HL-60 (cell line): ENCODE data around the gene CD81.

Source experiments
- DNase-seq, 2 experiments: peaks; one replicate each; pipeline ENCODE4 v3.0.0-alpha.2; 2010 to 2020; ENCODE audit warnings: low read depth in 1 of 2, low spot score in 1 of 2
- H3K27ac ChIP-seq: fragments of 250-450 bp; sonication (Bioruptor Pico); replicated peaks from 2 replicates; pipeline ENCODE4 v1.5.1; 2020; ENCODE audit warnings: mild to moderate bottlenecking, moderate library complexity
- H3K27me3 ChIP-seq: fragments of 250-450 bp; sonication (Bioruptor Pico); 2 replicates; pipeline ENCODE4 v1.5.1; 2021; ENCODE audit warnings: mild to moderate bottlenecking, moderate library complexity; ENCODE audit not compliant: insufficient read depth, poor library complexity, severe bottlenecking
- H3K4me3 ChIP-seq: replicated peaks from 2 replicates; pipeline ENCODE4 v1.5.1; 2011; ENCODE audit warnings: mild to moderate bottlenecking, control low read depth, low read length; ENCODE audit not compliant: insufficient read depth
- GABPA ChIP-seq: IDR thresholded peaks from 2 replicates; pipeline ENCODE4 v1.6.1; 2012; ENCODE audit warnings: low read depth
- POLR2AphosphoS5 ChIP-seq: IDR thresholded peaks from 2 replicates; pipeline ENCODE4 v1.6.1; 2012; ENCODE audit warnings: low read depth
- SPI1 ChIP-seq: IDR thresholded peaks from 2 replicates; pipeline ENCODE4 v1.6.1; 2012; ENCODE audit warnings: low read depth, mild to moderate bottlenecking, borderline replicate concordance
- TF ChIP-seq, protein P1 (sequence below): IDR thresholded peaks from 2 replicates; pipeline ENCODE4 v1.6.1; 2012; ENCODE audit warnings: low read depth; ENCODE audit not compliant: insufficient replicate concordance
- TF ChIP-seq, protein P2 (sequence below): IDR thresholded peaks from one replicate; pipeline ENCODE4 v1.5.1; 2011; ENCODE audit warnings: low read length, control low read depth, inconsistent platforms; ENCODE audit not compliant: insufficient read depth

The CD81 gene

DNA sequence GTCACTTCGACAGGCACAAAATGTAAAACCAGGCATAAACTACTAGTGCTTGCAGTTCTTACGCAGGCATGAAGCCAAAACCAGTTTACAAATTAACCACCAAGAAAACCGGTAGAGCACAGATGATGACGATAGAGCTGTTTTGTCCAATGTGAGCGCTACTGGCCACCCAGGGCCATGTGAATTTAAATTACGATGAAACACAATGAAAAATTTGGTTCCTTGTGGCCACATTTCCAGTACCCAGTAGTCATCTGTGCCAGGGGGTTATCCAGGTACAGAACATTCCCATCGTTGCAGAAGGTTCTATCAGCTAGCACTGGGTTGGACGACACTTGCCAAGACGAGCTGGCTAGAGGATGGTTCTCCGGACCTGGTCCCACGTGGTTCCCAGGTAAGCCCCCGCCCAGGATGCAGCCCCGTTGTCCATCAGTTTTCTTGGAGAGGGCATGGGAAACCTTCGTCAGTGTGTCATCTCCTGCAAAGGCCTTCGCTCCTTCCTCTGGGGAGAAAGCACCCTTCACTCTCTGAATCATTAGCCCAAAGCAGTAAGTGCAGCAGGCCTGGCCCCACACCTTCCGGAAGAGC is 1.1 kb upstream of the CD81 start:
- TF ChIP-seq GABPA (no peak), POLR2AphosphoS5 (no peak)
- no peak overlapping the region for H3K4me3 ChIP-seq
- H3K27ac ChIP-seq, result no peak overlapping the region
- H3K27me3 ChIP-seq, result peaks cover 2% of the 10 kb centered on the region
- DNase-seq, result no peak

DNA sequence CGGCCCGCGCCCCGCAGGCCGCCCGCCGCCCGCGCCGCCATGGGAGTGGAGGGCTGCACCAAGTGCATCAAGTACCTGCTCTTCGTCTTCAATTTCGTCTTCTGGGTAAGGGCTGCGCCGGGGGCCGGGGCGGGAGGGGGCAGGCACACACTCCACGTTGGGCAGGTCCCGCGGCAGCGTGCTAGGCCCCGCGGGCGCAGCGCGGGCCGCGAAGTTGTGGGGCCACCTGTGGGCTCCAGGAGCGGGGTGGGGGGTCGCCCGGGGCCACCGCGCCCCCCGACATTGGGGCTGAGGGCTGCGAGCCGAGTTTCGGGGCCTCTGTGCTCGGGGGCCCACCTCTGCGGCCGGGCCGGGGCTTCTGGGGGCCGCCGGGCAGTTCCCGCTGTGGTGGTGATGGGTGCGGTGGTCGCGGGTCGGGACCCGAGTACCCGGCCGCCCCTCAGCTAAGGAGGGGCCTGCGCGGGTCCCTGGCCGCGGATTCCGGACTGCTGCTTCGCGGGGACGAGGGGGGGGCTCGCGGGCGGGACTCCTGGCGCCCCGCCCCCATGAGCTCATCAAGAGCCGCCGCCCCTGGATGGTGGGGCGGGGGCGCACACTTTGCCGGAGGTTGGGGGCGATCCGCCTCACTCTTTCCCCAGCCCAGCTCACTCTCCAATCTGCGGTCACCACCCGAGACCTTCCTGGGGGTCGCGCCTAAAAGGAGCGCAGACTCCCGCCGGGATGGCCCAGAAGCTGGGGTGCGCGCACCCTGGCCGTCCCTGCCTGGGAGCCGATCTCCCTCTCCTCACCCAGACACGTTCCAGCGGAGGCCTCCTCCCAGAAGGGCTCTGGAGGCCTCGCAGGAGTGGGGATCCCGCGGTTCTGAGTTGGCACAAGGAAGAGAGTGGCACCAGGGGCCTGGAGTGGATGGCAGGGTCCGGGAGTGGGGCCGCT is 667 bp downstream of the CD81 start:
- DNase-seq, result no peak
- Histone ChIP-seq H3K27me3 (no peaks in the 10 kb centered on the region), H3K27ac (peak overlapping the region; percentile 50; the same call in 1 of the 2 replicates)

DNA sequence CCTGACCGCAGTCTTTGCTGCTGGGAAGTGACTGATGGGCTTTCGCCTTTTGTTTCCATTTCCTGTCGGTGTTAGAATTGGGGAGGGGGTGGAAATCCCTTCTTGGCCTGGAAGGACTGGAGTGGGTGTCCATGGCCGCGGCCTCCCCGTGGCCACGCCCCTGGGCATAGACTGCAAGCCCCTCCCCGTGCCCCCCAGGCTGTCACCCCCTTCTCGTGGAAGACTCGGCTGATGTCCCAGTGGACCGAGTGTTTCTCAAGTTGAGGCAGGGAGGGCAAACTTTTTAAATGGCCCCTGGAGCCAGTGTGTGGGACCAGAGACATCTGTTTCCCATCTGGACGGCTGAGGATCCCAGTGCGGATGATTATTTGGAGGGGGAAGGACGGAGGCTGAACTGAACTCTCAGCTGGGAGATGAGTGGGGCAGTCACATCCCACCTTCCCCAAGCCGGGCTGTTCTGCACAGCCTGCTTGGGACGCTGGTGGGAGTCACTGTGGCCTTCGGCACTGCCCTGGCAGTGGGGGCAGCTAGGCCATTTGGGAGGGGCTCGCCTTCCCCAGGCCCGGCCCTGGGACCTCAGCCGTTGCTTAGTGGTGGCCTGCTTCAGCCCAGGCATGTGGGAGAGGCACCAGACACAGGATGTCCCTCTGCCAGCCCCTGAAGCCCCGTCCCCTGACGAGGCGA is 1.6 kb downstream of the CD81 start:
- no peak overlapping the region for H3K27ac ChIP-seq
- no peaks in the 10 kb centered on the region for H3K27me3 ChIP-seq
- no peak for DNase-seq
- H3K4me3 ChIP-seq, result peak overlapping the region; percentile 65
- TF ChIP-seq, protein P1, sequence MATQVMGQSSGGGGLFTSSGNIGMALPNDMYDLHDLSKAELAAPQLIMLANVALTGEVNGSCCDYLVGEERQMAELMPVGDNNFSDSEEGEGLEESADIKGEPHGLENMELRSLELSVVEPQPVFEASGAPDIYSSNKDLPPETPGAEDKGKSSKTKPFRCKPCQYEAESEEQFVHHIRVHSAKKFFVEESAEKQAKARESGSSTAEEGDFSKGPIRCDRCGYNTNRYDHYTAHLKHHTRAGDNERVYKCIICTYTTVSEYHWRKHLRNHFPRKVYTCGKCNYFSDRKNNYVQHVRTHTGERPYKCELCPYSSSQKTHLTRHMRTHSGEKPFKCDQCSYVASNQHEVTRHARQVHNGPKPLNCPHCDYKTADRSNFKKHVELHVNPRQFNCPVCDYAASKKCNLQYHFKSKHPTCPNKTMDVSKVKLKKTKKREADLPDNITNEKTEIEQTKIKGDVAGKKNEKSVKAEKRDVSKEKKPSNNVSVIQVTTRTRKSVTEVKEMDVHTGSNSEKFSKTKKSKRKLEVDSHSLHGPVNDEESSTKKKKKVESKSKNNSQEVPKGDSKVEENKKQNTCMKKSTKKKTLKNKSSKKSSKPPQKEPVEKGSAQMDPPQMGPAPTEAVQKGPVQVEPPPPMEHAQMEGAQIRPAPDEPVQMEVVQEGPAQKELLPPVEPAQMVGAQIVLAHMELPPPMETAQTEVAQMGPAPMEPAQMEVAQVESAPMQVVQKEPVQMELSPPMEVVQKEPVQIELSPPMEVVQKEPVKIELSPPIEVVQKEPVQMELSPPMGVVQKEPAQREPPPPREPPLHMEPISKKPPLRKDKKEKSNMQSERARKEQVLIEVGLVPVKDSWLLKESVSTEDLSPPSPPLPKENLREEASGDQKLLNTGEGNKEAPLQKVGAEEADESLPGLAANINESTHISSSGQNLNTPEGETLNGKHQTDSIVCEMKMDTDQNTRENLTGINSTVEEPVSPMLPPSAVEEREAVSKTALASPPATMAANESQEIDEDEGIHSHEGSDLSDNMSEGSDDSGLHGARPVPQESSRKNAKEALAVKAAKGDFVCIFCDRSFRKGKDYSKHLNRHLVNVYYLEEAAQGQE, result no peak
- TF ChIP-seq SPI1 (no peak), POLR2AphosphoS5 (no peak), GABPA (no peak)
- TF ChIP-seq, protein P2, sequence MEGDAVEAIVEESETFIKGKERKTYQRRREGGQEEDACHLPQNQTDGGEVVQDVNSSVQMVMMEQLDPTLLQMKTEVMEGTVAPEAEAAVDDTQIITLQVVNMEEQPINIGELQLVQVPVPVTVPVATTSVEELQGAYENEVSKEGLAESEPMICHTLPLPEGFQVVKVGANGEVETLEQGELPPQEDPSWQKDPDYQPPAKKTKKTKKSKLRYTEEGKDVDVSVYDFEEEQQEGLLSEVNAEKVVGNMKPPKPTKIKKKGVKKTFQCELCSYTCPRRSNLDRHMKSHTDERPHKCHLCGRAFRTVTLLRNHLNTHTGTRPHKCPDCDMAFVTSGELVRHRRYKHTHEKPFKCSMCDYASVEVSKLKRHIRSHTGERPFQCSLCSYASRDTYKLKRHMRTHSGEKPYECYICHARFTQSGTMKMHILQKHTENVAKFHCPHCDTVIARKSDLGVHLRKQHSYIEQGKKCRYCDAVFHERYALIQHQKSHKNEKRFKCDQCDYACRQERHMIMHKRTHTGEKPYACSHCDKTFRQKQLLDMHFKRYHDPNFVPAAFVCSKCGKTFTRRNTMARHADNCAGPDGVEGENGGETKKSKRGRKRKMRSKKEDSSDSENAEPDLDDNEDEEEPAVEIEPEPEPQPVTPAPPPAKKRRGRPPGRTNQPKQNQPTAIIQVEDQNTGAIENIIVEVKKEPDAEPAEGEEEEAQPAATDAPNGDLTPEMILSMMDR, result no peak

More for the DNA sequence above, 667 bp downstream of the CD81 start:
- peak overlapping the region; percentile 65 for H3K4me3 ChIP-seq
- TF ChIP-seq POLR2AphosphoS5, result no peak
- TF ChIP-seq, protein P2, result no peak
- no peak for TF ChIP-seq GABPA
- TF ChIP-seq, protein P1, result no peak
- no peak for TF ChIP-seq SPI1
